IMR-90 (cell line): ENCODE measurements around the gene CIBAR2. TPM values are rescaled to one million over a fixed set of nuclear protein-coding genes. Genes with fewer than 3 reads are reported as not detected.

Source experiments
- ATAC-seq: fragments of 200-7000 bp; cut with Tn5 transposase; 2 replicates; pipeline ENCODE4 v1.9.1; 2020; ENCODE audit warnings: low read depth, mild to moderate bottlenecking, moderate library complexity
- BruUV-seq: library from RNA; stranded (reverse); fragments of 400-500 nt; replicated peaks from 2 replicates; lab custom pipeline; 2021; lab: Mats Ljungman, UMichigan
- CTCF ChIA-PET: fragments of 300-600 bp; formaldehyde crosslinking; extraction: SDS; loops from one replicate; lab custom pipeline; 2021; ENCODE audit warnings: antibody characterized with exemption; lab: Yijun Ruan, JAX
- POLR2A ChIA-PET: fragments of 300-600 bp; sonication (Branson Sonifier 250); formaldehyde crosslinking; loops from one replicate; lab custom pipeline; 2022; ENCODE audit warnings: antibody characterized with exemption; ENCODE audit not compliant: unreplicated experiment; lab: Charles Lee
- DNase-seq: peaks from one replicate; pipeline ENCODE4 v3.0.0; 2013
- H2AFZ ChIP-seq: replicated peaks from 2 replicates; pipeline ENCODE3; 2013; ENCODE audit warnings: low read length, mild to moderate bottlenecking; ENCODE audit not compliant: poor library complexity
- H2AK5ac ChIP-seq: 2 replicates; pipeline ENCODE4 v1.6.1; 2013; ENCODE audit warnings: low read depth, low read length, inconsistent platforms
- H2AK9ac ChIP-seq: replicated peaks from 2 replicates; pipeline ENCODE3; 2013; ENCODE audit warnings: mild to moderate bottlenecking, low read depth, low read length, moderate library complexity; ENCODE audit not compliant: poor library complexity
- H2BK120ac ChIP-seq: 2 replicates; pipeline ENCODE4 v1.6.1; 2013; ENCODE audit warnings: low read depth, low read length, inconsistent platforms
- H2BK15ac ChIP-seq: 3 replicates; pipeline ENCODE4 v1.6.1; 2013; ENCODE audit warnings: low read depth, low read length, inconsistent platforms
- H2BK20ac ChIP-seq: 2 replicates; pipeline ENCODE4 v1.6.1; 2013; ENCODE audit warnings: low read depth, mild to moderate bottlenecking, inconsistent platforms, low read length, moderate library complexity
- H2BK5ac ChIP-seq: 2 replicates; pipeline ENCODE4 v1.6.1; 2013; ENCODE audit warnings: mild to moderate bottlenecking, low read depth, low read length, inconsistent platforms; ENCODE audit not compliant: poor library complexity, severe bottlenecking
- H3K14ac ChIP-seq: replicated peaks from 2 replicates; pipeline ENCODE4 v1.6.1; 2013; ENCODE audit warnings: low read depth, low read length, inconsistent platforms
- H3K18ac ChIP-seq: 2 replicates; pipeline ENCODE4 v1.6.1; 2013; ENCODE audit warnings: low read depth, low read length, control low read depth
- H3K23ac ChIP-seq: 2 replicates; pipeline ENCODE4 v1.6.1; 2013; ENCODE audit warnings: low read depth, low read length, inconsistent platforms
- H3K27ac ChIP-seq: 2 replicates; pipeline ENCODE4 v1.5.1; 2013; ENCODE audit warnings: mild to moderate bottlenecking, control low read depth, low read length; ENCODE audit not compliant: insufficient read depth
- H3K27me3 ChIP-seq: 2 replicates; pipeline ENCODE4 v1.6.1; 2013; ENCODE audit warnings: low read length; ENCODE audit not compliant: control insufficient read depth, insufficient read depth
- H3K36me3 ChIP-seq: 2 replicates; pipeline ENCODE4 v1.6.1; 2013; ENCODE audit warnings: low read length, mixed read lengths; ENCODE audit not compliant: control insufficient read depth, insufficient read depth
- H3K4ac ChIP-seq: 2 replicates; pipeline ENCODE4 v1.6.1; 2013; ENCODE audit warnings: low read depth, low read length, inconsistent platforms
- H3K4me1 ChIP-seq: 2 replicates; pipeline ENCODE4 v1.6.1; 2013; ENCODE audit warnings: low read length, mixed read lengths; ENCODE audit not compliant: control insufficient read depth, insufficient read depth
- H3K4me2 ChIP-seq: 2 replicates; pipeline ENCODE4 v1.6.1; 2013; ENCODE audit warnings: low read depth, mild to moderate bottlenecking, control low read depth, low read length, moderate library complexity
- H3K4me3 ChIP-seq: 2 replicates; pipeline ENCODE4 v1.5.1; 2013; ENCODE audit warnings: low read depth, mild to moderate bottlenecking, control low read depth, low read length, moderate library complexity; ENCODE audit not compliant: insufficient read depth
- H3K56ac ChIP-seq: 2 replicates; pipeline ENCODE4 v1.6.1; 2013; ENCODE audit warnings: low read length, inconsistent platforms; ENCODE audit not compliant: insufficient read depth; ENCODE audit errors: extremely low read depth
- H3K79me1 ChIP-seq, 2 experiments: 2 replicates each; pipeline ENCODE4 v1.6.1; 2013; ENCODE audit warnings: low read length in 2 of 2, inconsistent platforms in 1 of 2, low read depth in 1 of 2
- H3K9ac ChIP-seq: 2 replicates; pipeline ENCODE4 v1.6.1; 2013; ENCODE audit warnings: low read depth, low read length, control low read depth
- H3K9me1 ChIP-seq: 2 replicates; pipeline ENCODE4 v1.6.1; 2013; ENCODE audit warnings: low read length, inconsistent platforms; ENCODE audit not compliant: insufficient read depth
- H3K9me3 ChIP-seq: 2 replicates; pipeline ENCODE4 v1.6.1; 2013; ENCODE audit warnings: low read length; ENCODE audit not compliant: control insufficient read depth, insufficient read depth
- H4K20me1 ChIP-seq: 2 replicates; pipeline ENCODE4 v1.6.1; 2013; ENCODE audit warnings: low read length, inconsistent platforms; ENCODE audit not compliant: insufficient read depth
- H4K5ac ChIP-seq: 2 replicates; pipeline ENCODE4 v1.6.1; 2013; ENCODE audit warnings: mild to moderate bottlenecking, low read depth, low read length, control low read depth
- H4K8ac ChIP-seq, 2 experiments: 2 replicates each; pipeline ENCODE4 v1.6.1; 2013; ENCODE audit warnings: low read depth in 2 of 2, low read length in 2 of 2, control low read depth in 1 of 2, inconsistent platforms in 1 of 2
- H4K91ac ChIP-seq: 2 replicates; pipeline ENCODE4 v1.6.1; 2013; ENCODE audit warnings: low read depth, low read length, inconsistent platforms; ENCODE audit not compliant: insufficient read depth
- MXI1 ChIP-seq: IDR thresholded peaks from 2 replicates; pipeline ENCODE4 v1.6.1; 2012; ENCODE audit warnings: low read depth, mild to moderate bottlenecking, low read length, moderate library complexity, borderline replicate concordance
- RCOR1 ChIP-seq: IDR thresholded peaks from 2 replicates; pipeline ENCODE4 v1.6.1; 2012; ENCODE audit warnings: mild to moderate bottlenecking, low read length, improper control_type of control experiment; ENCODE audit not compliant: insufficient replicate concordance
- SMC3 ChIP-seq: fragments of 150-350 bp; IDR thresholded peaks from 2 replicates; pipeline ENCODE4 v1.6.1; 2016; ENCODE audit warnings: low read depth, mild to moderate bottlenecking, antibody characterized with exemption, low read length, moderate library complexity
- whole genome bisulfite sequencing, 2 experiments: methylation state at CpG; one replicate each; pipeline versions ENCODE4 v1.1.5 to v1.1.7; 2013; ENCODE audit warnings: missing lambda C conversion rate in 2 of 2; ENCODE audit not compliant: insufficient read length in 1 of 2; ENCODE audit errors: extremely low coverage in 2 of 2; 5-methylcytosine and 5-hydroxymethylcytosine counted together
- dilution Hi-C: fragments of 300-500 bp; cut with HindIII; formaldehyde crosslinking; loops from one replicate; pipeline ENCODE4 v1.14.3; 2018; ENCODE audit warnings: low sequenced_read_pairs; ENCODE audit not compliant: unreplicated experiment
- in situ Hi-C: fragments of 300-500 bp; cut with MboI; formaldehyde crosslinking; loops from 3 replicates; pipeline ENCODE4 v1.14.3; 2019; ENCODE audit warnings: low sequenced_read_pairs, inconsistent platforms, mixed read lengths
- intact Hi-C: fragments of 100-400 bp; cut with micrococcal nuclease; formaldehyde crosslinking; loops from 2 replicates; pipeline ENCODE4 v1.10.0; 2022
- polyA plus RNA-seq, 3 experiments: library from polyadenylated mRNA; depleted of rRNA; stranded (reverse); fragments of >200 nt; gene quantifications; 2 replicates each; pipeline ENCODE4 v1.2.3, GENCODE V29; 2012; ENCODE audit warnings: low replicate concordance in 1 of 3
- total RNA-seq: library from RNA; depleted of rRNA; stranded (reverse); fragments of >200 nt; gene quantifications from 2 replicates; pipeline ENCODE4 v1.2.3, GENCODE V29; 2012

The CIBAR2 gene
- total and polyA plus RNA-seq, 2 of the 4 experiments (the other 2 are of a cell fraction), result 0.18 to 0.24 TPM

DNA sequence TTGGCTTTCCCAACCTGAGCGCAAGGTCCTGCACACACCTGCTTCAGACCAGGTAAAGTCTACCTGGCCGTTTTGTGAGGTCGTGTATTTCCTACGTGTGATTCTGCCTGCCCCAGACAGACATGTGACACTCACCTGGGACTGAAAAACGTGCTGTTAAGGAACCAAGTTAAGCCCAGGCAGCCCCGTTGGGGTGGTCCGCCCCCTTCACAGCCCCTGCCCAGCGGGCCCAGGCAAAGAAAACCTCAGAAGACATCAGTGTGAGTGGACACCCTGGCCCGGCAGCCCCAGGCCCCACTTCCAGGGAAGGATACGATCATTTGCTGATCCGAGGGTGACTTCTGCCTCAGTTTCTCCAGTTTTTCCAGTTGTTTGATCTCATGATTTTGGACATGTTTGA is 4.7 kb downstream of the CIBAR2 start:
- no peak overlapping the region for H3K9ac ChIP-seq
- ChIA-PET CTCF (no interaction called here), POLR2A (no interaction called here)
- no peaks in the 10 kb centered on the region for H3K9me1 ChIP-seq
- no peak overlapping the region for H3K4me2 ChIP-seq
- H2BK15ac ChIP-seq, result no peak overlapping the region
- dilution Hi-C loops (no loop called here), in situ Hi-C loops (no loop called here), intact Hi-C loops (no loop called here)
- no peak overlapping the region for H2AK5ac ChIP-seq
- WGBS, 2 experiments, result 80% methylated on average over 4 of the region's 11 CpGs; no CpG with 5 or more reads in 1 of the 2 experiments
- no peak overlapping the region for H2BK5ac ChIP-seq
- no peak overlapping the region for H3K56ac ChIP-seq
- no peaks in the 10 kb centered on the region for H3K36me3 ChIP-seq
- peaks cover 4% of the 10 kb centered on the region; the same call in 1 of the 2 replicates for H3K9me3 ChIP-seq
- H3K23ac ChIP-seq, result no peak overlapping the region
- H3K4me3 ChIP-seq, result no peak overlapping the region
- no peak overlapping the region for H3K18ac ChIP-seq
- H3K27ac ChIP-seq, result no peak overlapping the region
- no TSS peak for BruUV-seq
- H3K4me1 ChIP-seq, result no peaks in the 10 kb centered on the region; the same call in 1 of the 2 replicates
- H3K27me3 ChIP-seq, result peaks cover 21% of the 10 kb centered on the region
- H2AFZ ChIP-seq, result no peak overlapping the region
- no peak overlapping the region for H3K14ac ChIP-seq
- no peak overlapping the region for H4K91ac ChIP-seq
- no peak overlapping the region for H4K5ac ChIP-seq
- H3K79me1 ChIP-seq, result no peaks in the 10 kb centered on the region
- ATAC-seq, result no peak
- no peak overlapping the region for H2AK9ac ChIP-seq
- H2BK120ac ChIP-seq, result no peak overlapping the region
- TF ChIP-seq RCOR1, result no peak
- no peak for TF ChIP-seq MXI1
- TF ChIP-seq SMC3, result no peak
- DNase-seq, result no peak
- no peak overlapping the region for H3K4ac ChIP-seq
- no peaks in the 10 kb centered on the region for H4K20me1 ChIP-seq
- no peak overlapping the region for H2BK20ac ChIP-seq
- H4K8ac ChIP-seq, result no peak overlapping the region
